Stomach (tissue), 9 donors: ENCODE results near the gene STAU1. TPM values are rescaled to one million over a fixed set of nuclear protein-coding genes. Genes with fewer than 3 reads are reported as not detected.

Experiments used
- DNase-seq, 2 donors: peaks; one replicate each; pipeline versions ENCODE4 v3.0.0 to v3.0.0-alpha.2; 2013 to 2019
- H3K27ac ChIP-seq, 5 donors: fragments of 200-600 bp in 4 of 5; sonication (generic) in 4 of 5; one replicate each; pipeline ENCODE4 v1.5.1; 2013 to 2019; ENCODE audit warnings: mild to moderate bottlenecking in 1 of 5, moderate library complexity in 1 of 5
- H3K27me3 ChIP-seq, 3 donors: fragments of 200-600 bp; sonication (generic); one replicate each; pipeline ENCODE4 v1.5.1; 2017 to 2019; ENCODE audit warnings: mixed run types in 1 of 3
- H3K36me3 ChIP-seq, 4 donors: fragments of 200-600 bp; sonication (generic); 1 replicate in 3 of 4; 2 replicates in 1 of 4; pipeline ENCODE4 v1.5.1; 2016 to 2019
- H3K4me1 ChIP-seq, 4 donors: fragments of 200-600 bp; sonication (generic); one replicate each; pipeline ENCODE4 v1.5.1; 2016 to 2019
- H3K4me3 ChIP-seq, 4 donors: fragments of 200-600 bp; sonication (generic) in 3 of 4; one replicate each; pipeline ENCODE4 v1.5.1; 2016 to 2019; ENCODE audit warnings: mild to moderate bottlenecking in 1 of 4
- H3K9me3 ChIP-seq, 4 donors: fragments of 200-600 bp; sonication (generic); one replicate each; pipeline ENCODE4 v1.5.1; 2016 to 2019
- EP300 ChIP-seq: sonication (generic); formaldehyde crosslinking; IDR thresholded peaks from one replicate; pipeline ENCODE4 v1.6.1; 2017; ENCODE audit warnings: antibody characterized with exemption
- POLR2A ChIP-seq, 4 donors: fragments of 450-650 bp; IDR thresholded peaks; one replicate each; pipeline ENCODE4 v1.6.1; 2016; ENCODE audit warnings: antibody characterized with exemption in 4 of 4, control low read depth in 2 of 4, mild to moderate bottlenecking in 1 of 4, moderate library complexity in 1 of 4
- POLR2AphosphoS5 ChIP-seq, 3 donors: sonication (generic); formaldehyde crosslinking; IDR thresholded peaks; one replicate each; pipeline ENCODE4 v1.6.1; 2016; ENCODE audit warnings: antibody characterized with exemption in 3 of 3
- WGBS, 5 donors: extraction: QIAGEN DNeasy Blood & Tissue Kit in 3 of 5; methylation state at CpG; one replicate each; pipeline versions ENCODE4 v1.1.5 to v1.1.7; 2013 to 2018; 5-methylcytosine and 5-hydroxymethylcytosine counted together
- intact Hi-C: fragments of 100-400 bp; cut with DNase I; formaldehyde crosslinking; loops from one replicate; pipeline ENCODE4 v1.15.1; 2023; ENCODE audit warnings: low total_unique reads
- polyA plus RNA-seq, 3 donors: library from polyadenylated mRNA; stranded (reverse); fragments of 200-250 nt; gene quantifications; one replicate each; pipeline ENCODE4 v1.2.3, GENCODE V29; 2013
- total RNA-seq, 5 donors: library from RNA; depleted of rRNA; stranded (reverse); fragments of >200 nt; gene quantifications; one replicate each; pipeline versions ENCODE4 v1.1.0 to v1.2.3, GENCODE V29; 2014 to 2016
- TF ChIP-seq, protein P1 (sequence below), 7 experiments: fragments of 450-650 bp in 4 of 7; fragments of 200-600 bp in 3 of 7; sonication (generic) in 3 of 7; IDR thresholded peaks; one replicate each; pipeline ENCODE4 v1.5.1; 2016 to 2019; ENCODE audit warnings: antibody characterized with exemption in 7 of 7, control low read depth in 2 of 7, mild to moderate bottlenecking in 1 of 7
- donor health status: healthy with polysubstance abuse.
- donor health status: Bipolar disorder and iron deficiency.
- donor health status: healthy.

The STAU1 gene
- total and polyA plus RNA-seq, 8 donors = 33.0 to 129 (median 56.5) TPM

DNA sequence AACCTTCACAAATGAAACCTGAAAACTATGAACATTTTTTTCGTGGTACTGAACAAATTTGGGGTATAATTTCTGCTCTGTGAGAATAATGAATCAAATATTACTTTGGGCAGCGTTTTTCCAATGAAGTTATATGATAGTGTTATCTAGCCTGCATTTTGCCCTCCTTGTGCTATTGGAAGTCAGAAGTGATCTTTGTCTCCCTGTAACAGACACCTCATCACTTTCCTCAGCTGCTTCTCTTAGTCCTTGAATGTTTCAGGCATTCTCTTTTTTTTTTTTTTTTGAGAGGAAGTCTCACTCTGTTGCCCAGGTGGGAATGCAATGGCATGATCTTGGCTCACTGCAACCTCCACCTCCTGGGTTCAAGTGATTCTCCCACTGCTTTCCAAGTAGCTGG is 41.2 kb upstream of the STAU1 start:
- DNase-seq = no peak
- no peaks in the 10 kb centered on the region for H3K4me1 ChIP-seq
- H3K36me3 ChIP-seq = peaks cover 71 to 99% (median 98%) of the 10 kb centered on the region in 4 donors
- H3K9me3 ChIP-seq = no peaks in the 10 kb centered on the region
- H3K4me3 ChIP-seq = no peak overlapping the region
- no peaks in the 10 kb centered on the region for H3K27me3 ChIP-seq
- 81 to 96% (median 87%) methylated on average over 2 of the region's 2 CpGs for WGBS, 5 donors
- H3K27ac ChIP-seq = no peak overlapping the region
- TF ChIP-seq, protein P1, sequence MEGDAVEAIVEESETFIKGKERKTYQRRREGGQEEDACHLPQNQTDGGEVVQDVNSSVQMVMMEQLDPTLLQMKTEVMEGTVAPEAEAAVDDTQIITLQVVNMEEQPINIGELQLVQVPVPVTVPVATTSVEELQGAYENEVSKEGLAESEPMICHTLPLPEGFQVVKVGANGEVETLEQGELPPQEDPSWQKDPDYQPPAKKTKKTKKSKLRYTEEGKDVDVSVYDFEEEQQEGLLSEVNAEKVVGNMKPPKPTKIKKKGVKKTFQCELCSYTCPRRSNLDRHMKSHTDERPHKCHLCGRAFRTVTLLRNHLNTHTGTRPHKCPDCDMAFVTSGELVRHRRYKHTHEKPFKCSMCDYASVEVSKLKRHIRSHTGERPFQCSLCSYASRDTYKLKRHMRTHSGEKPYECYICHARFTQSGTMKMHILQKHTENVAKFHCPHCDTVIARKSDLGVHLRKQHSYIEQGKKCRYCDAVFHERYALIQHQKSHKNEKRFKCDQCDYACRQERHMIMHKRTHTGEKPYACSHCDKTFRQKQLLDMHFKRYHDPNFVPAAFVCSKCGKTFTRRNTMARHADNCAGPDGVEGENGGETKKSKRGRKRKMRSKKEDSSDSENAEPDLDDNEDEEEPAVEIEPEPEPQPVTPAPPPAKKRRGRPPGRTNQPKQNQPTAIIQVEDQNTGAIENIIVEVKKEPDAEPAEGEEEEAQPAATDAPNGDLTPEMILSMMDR (IDR thresholded peaks at IDR 0.05) = no peak
- TF ChIP-seq POLR2A (IDR thresholded peaks at IDR 0.05) (no peak), POLR2AphosphoS5 (IDR thresholded peaks at IDR 0.05) (no peak), EP300 (no peak)
- intact Hi-C loops = no loop called here

DNA sequence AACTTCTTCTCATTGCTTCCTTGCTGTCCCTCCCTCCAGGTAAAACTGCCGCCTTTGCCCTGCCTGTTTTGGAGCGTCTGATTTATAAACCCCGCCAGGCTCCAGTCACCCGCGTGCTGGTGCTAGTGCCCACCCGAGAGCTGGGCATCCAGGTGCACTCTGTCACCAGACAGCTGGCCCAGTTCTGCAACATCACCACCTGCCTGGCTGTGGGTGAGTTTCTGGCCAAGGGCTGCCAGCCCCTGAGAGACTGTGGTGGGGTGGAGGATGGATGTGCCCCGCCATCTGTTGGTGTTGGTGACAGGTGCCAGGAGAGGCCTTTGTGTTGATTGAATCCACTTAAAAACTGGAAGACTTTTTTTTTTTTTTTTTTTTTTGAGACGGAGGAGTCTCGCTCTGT is 40.5 kb upstream of the STAU1 start:
- Histone ChIP-seq H3K4me3 (no peak overlapping the region), H3K27me3 (no peaks in the 10 kb centered on the region), H3K9me3 (no peaks in the 10 kb centered on the region), H3K36me3 (peaks cover 71 to 99% (median 98%) of the 10 kb centered on the region in 4 donors), H3K27ac (no peak overlapping the region), H3K4me1 (no peaks in the 10 kb centered on the region)
- no peak for TF ChIP-seq POLR2AphosphoS5 (IDR thresholded peaks at IDR 0.05)
- TF ChIP-seq EP300 = no peak
- TF ChIP-seq POLR2A (IDR thresholded peaks at IDR 0.05) = no peak
- TF ChIP-seq, protein P1 (IDR thresholded peaks at IDR 0.05) = no peak
- intact Hi-C loops = no loop called here
- no peak for DNase-seq
- WGBS, 5 donors = 91 to 96% (median 94%) methylated on average over 8 to 9 of the region's 9 CpGs

DNA sequence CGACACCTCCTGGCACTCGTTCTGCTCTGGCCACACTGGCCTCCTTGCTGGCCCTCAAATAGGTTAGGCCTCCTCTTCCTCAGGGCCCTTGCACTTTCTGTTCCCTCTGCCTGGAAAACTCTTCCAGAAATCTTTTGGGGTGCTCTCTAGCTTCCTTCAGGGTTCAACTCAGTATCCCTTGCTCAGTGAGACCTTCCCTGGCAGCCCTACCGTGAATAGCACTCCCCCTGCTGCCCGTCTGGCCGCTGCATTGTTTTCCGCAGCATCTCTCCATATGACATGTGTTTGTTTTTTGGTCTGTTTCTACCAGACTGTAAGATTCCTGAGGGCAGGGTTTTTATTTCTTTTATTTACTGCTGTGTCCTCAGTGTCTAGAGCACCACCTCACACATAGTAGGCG is 37.8 kb upstream of the STAU1 start:
- H3K36me3 ChIP-seq = peaks cover 73 to 98% (median 97%) of the 10 kb centered on the region in 4 donors
- WGBS, 5 donors = 87 to 96% (median 93%) methylated on average over 7 of the region's 7 CpGs
- no peak for DNase-seq
- H3K9me3 ChIP-seq = no peaks in the 10 kb centered on the region
- peaks cover 0 to 6% (median 3%) of the 10 kb centered on the region in 4 donors for H3K4me1 ChIP-seq
- no peak for TF ChIP-seq POLR2AphosphoS5 (IDR thresholded peaks at IDR 0.05)
- no peak for TF ChIP-seq POLR2A (IDR thresholded peaks at IDR 0.05)
- TF ChIP-seq, protein P1 (IDR thresholded peaks at IDR 0.05) = no peak
- no peak for TF ChIP-seq EP300
- no peaks in the 10 kb centered on the region for H3K27me3 ChIP-seq
- intact Hi-C loops = no loop called here
- no peak overlapping the region for H3K4me3 ChIP-seq
- no peak overlapping the region for H3K27ac ChIP-seq

GRCh38 chr20:49219924-49220831 is 32.0 kb upstream of the STAU1 start:
- H3K27me3 ChIP-seq = no peaks in the 10 kb centered on the region
- H3K9me3 ChIP-seq = no peaks in the 10 kb centered on the region
- TF ChIP-seq, protein P1 (IDR thresholded peaks at IDR 0.05) = no peak
- no peak for TF ChIP-seq POLR2AphosphoS5 (IDR thresholded peaks at IDR 0.05)
- TF ChIP-seq POLR2A (IDR thresholded peaks at IDR 0.05) = no peak
- TF ChIP-seq EP300 = no peak
- intact Hi-C loops = loop anchor here (5.0 kb wide), 1 partner anchor 88 kb away; no protein-coding TSS in a partner anchor
- WGBS, 5 donors = 57 to 73% (median 62%) methylated on average over 25 to 28 of the region's 28 CpGs
- peak overlapping the region; percentile 79 to 96 (median 91) for H3K27ac ChIP-seq
- H3K4me1 ChIP-seq = peaks cover 9 to 33% (median 26%) of the 10 kb centered on the region in 4 donors
- DNase-seq = no peak
- peak overlapping the region; percentile 72 to 86 (median 78) for H3K4me3 ChIP-seq
- peaks cover 36 to 49% (median 40%) of the 10 kb centered on the region in 4 donors for H3K36me3 ChIP-seq
